IMR-90 (cell line): ENCODE results near the gene FNIP2. TPM values are rescaled to one million over a fixed set of nuclear protein-coding genes. Genes with fewer than 3 reads are reported as not detected.

ENCODE experiments used
- ATAC-seq: fragments of 200-7000 bp; cut with Tn5 transposase; 2 replicates; pipeline ENCODE4 v1.9.1; 2020; ENCODE audit warnings: low read depth, mild to moderate bottlenecking, moderate library complexity
- BruUV-seq: library from RNA; stranded (reverse); fragments of 400-500 nt; replicated peaks from 2 replicates; lab custom pipeline; 2021; lab: Mats Ljungman, UMichigan
- CTCF ChIA-PET: fragments of 300-600 bp; formaldehyde crosslinking; extraction: SDS; loops from one replicate; lab custom pipeline; 2021; ENCODE audit warnings: antibody characterized with exemption; lab: Yijun Ruan, JAX
- POLR2A ChIA-PET: fragments of 300-600 bp; sonication (Branson Sonifier 250); formaldehyde crosslinking; loops from one replicate; lab custom pipeline; 2022; ENCODE audit warnings: antibody characterized with exemption; ENCODE audit not compliant: unreplicated experiment; lab: Charles Lee
- DNase-seq: peaks from one replicate; pipeline ENCODE4 v3.0.0; 2013
- H2AFZ ChIP-seq: replicated peaks from 2 replicates; pipeline ENCODE3; 2013; ENCODE audit warnings: low read length, mild to moderate bottlenecking; ENCODE audit not compliant: poor library complexity
- H2AK5ac ChIP-seq: 2 replicates; pipeline ENCODE4 v1.6.1; 2013; ENCODE audit warnings: low read depth, low read length, inconsistent platforms
- H2AK9ac ChIP-seq: replicated peaks from 2 replicates; pipeline ENCODE3; 2013; ENCODE audit warnings: mild to moderate bottlenecking, low read depth, low read length, moderate library complexity; ENCODE audit not compliant: poor library complexity
- H2BK120ac ChIP-seq: 2 replicates; pipeline ENCODE4 v1.6.1; 2013; ENCODE audit warnings: low read depth, low read length, inconsistent platforms
- H2BK15ac ChIP-seq: 3 replicates; pipeline ENCODE4 v1.6.1; 2013; ENCODE audit warnings: low read depth, low read length, inconsistent platforms
- H2BK20ac ChIP-seq: 2 replicates; pipeline ENCODE4 v1.6.1; 2013; ENCODE audit warnings: low read depth, mild to moderate bottlenecking, inconsistent platforms, low read length, moderate library complexity
- H2BK5ac ChIP-seq: 2 replicates; pipeline ENCODE4 v1.6.1; 2013; ENCODE audit warnings: mild to moderate bottlenecking, low read depth, low read length, inconsistent platforms; ENCODE audit not compliant: poor library complexity, severe bottlenecking
- H3K14ac ChIP-seq: replicated peaks from 2 replicates; pipeline ENCODE4 v1.6.1; 2013; ENCODE audit warnings: low read depth, low read length, inconsistent platforms
- H3K18ac ChIP-seq: 2 replicates; pipeline ENCODE4 v1.6.1; 2013; ENCODE audit warnings: low read depth, low read length, control low read depth
- H3K23ac ChIP-seq: 2 replicates; pipeline ENCODE4 v1.6.1; 2013; ENCODE audit warnings: low read depth, low read length, inconsistent platforms
- H3K27ac ChIP-seq: 2 replicates; pipeline ENCODE4 v1.5.1; 2013; ENCODE audit warnings: mild to moderate bottlenecking, control low read depth, low read length; ENCODE audit not compliant: insufficient read depth
- H3K27me3 ChIP-seq: 2 replicates; pipeline ENCODE4 v1.6.1; 2013; ENCODE audit warnings: low read length; ENCODE audit not compliant: control insufficient read depth, insufficient read depth
- H3K36me3 ChIP-seq: 2 replicates; pipeline ENCODE4 v1.6.1; 2013; ENCODE audit warnings: low read length, mixed read lengths; ENCODE audit not compliant: control insufficient read depth, insufficient read depth
- H3K4ac ChIP-seq: 2 replicates; pipeline ENCODE4 v1.6.1; 2013; ENCODE audit warnings: low read depth, low read length, inconsistent platforms
- H3K4me1 ChIP-seq: 2 replicates; pipeline ENCODE4 v1.6.1; 2013; ENCODE audit warnings: low read length, mixed read lengths; ENCODE audit not compliant: control insufficient read depth, insufficient read depth
- H3K4me2 ChIP-seq: 2 replicates; pipeline ENCODE4 v1.6.1; 2013; ENCODE audit warnings: low read depth, mild to moderate bottlenecking, control low read depth, low read length, moderate library complexity
- H3K4me3 ChIP-seq: 2 replicates; pipeline ENCODE4 v1.5.1; 2013; ENCODE audit warnings: low read depth, mild to moderate bottlenecking, control low read depth, low read length, moderate library complexity; ENCODE audit not compliant: insufficient read depth
- H3K56ac ChIP-seq: 2 replicates; pipeline ENCODE4 v1.6.1; 2013; ENCODE audit warnings: low read length, inconsistent platforms; ENCODE audit not compliant: insufficient read depth; ENCODE audit errors: extremely low read depth
- H3K79me1 ChIP-seq, 2 experiments: 2 replicates each; pipeline ENCODE4 v1.6.1; 2013; ENCODE audit warnings: low read length in 2 of 2, inconsistent platforms in 1 of 2, low read depth in 1 of 2
- H3K9ac ChIP-seq: 2 replicates; pipeline ENCODE4 v1.6.1; 2013; ENCODE audit warnings: low read depth, low read length, control low read depth
- H3K9me1 ChIP-seq: 2 replicates; pipeline ENCODE4 v1.6.1; 2013; ENCODE audit warnings: low read length, inconsistent platforms; ENCODE audit not compliant: insufficient read depth
- H3K9me3 ChIP-seq: 2 replicates; pipeline ENCODE4 v1.6.1; 2013; ENCODE audit warnings: low read length; ENCODE audit not compliant: control insufficient read depth, insufficient read depth
- H4K20me1 ChIP-seq: 2 replicates; pipeline ENCODE4 v1.6.1; 2013; ENCODE audit warnings: low read length, inconsistent platforms; ENCODE audit not compliant: insufficient read depth
- H4K5ac ChIP-seq: 2 replicates; pipeline ENCODE4 v1.6.1; 2013; ENCODE audit warnings: mild to moderate bottlenecking, low read depth, low read length, control low read depth
- H4K8ac ChIP-seq, 2 experiments: 2 replicates each; pipeline ENCODE4 v1.6.1; 2013; ENCODE audit warnings: low read depth in 2 of 2, low read length in 2 of 2, control low read depth in 1 of 2, inconsistent platforms in 1 of 2
- H4K91ac ChIP-seq: 2 replicates; pipeline ENCODE4 v1.6.1; 2013; ENCODE audit warnings: low read depth, low read length, inconsistent platforms; ENCODE audit not compliant: insufficient read depth
- BHLHE40 ChIP-seq: fragments of 150-350 bp; IDR thresholded peaks from 2 replicates; pipeline ENCODE4 v1.6.1; 2016; ENCODE audit warnings: mild to moderate bottlenecking, low read depth, low read length
- CEBPB ChIP-seq: IDR thresholded peaks from 2 replicates; pipeline ENCODE4 v1.6.1; 2012; ENCODE audit warnings: low read depth, low read length, improper control_type of control experiment
- CHD1 ChIP-seq: IDR thresholded peaks from 2 replicates; pipeline ENCODE4 v1.6.1; 2012; ENCODE audit warnings: low read depth, low read length, improper control_type of control experiment
- FOS ChIP-seq: fragments of 150-350 bp; IDR thresholded peaks from 2 replicates; pipeline ENCODE4 v1.6.1; 2016; ENCODE audit warnings: low read depth, low read length
- MAFK ChIP-seq: IDR thresholded peaks from 2 replicates; pipeline ENCODE4 v1.6.1; 2012; ENCODE audit warnings: low read depth, low read length, improper control_type of control experiment
- MAZ ChIP-seq: IDR thresholded peaks from 2 replicates; pipeline ENCODE4 v1.6.1; 2012; ENCODE audit warnings: low read depth, mild to moderate bottlenecking, low read length, improper control_type of control experiment, moderate library complexity, borderline replicate concordance
- MXI1 ChIP-seq: IDR thresholded peaks from 2 replicates; pipeline ENCODE4 v1.6.1; 2012; ENCODE audit warnings: low read depth, mild to moderate bottlenecking, low read length, moderate library complexity, borderline replicate concordance
- NFE2L2 ChIP-seq: fragments of 150-350 bp; IDR thresholded peaks from 2 replicates; pipeline ENCODE4 v1.6.1; 2016; ENCODE audit warnings: low read depth, mild to moderate bottlenecking, low read length
- POLR2A ChIP-seq: IDR thresholded peaks from 2 replicates; pipeline ENCODE4 v1.6.1; 2012; ENCODE audit warnings: mild to moderate bottlenecking, low read depth, low read length
- RAD21 ChIP-seq: IDR thresholded peaks from 2 replicates; pipeline ENCODE4 v1.6.1; 2012; ENCODE audit warnings: low read length, improper control_type of control experiment
- RCOR1 ChIP-seq: IDR thresholded peaks from 2 replicates; pipeline ENCODE4 v1.6.1; 2012; ENCODE audit warnings: mild to moderate bottlenecking, low read length, improper control_type of control experiment; ENCODE audit not compliant: insufficient replicate concordance
- RFX5 ChIP-seq: IDR thresholded peaks from 2 replicates; pipeline ENCODE4 v1.8.0; 2012; ENCODE audit warnings: low read depth, mild to moderate bottlenecking, low read length, moderate library complexity
- SMC3 ChIP-seq: fragments of 150-350 bp; IDR thresholded peaks from 2 replicates; pipeline ENCODE4 v1.6.1; 2016; ENCODE audit warnings: low read depth, mild to moderate bottlenecking, antibody characterized with exemption, low read length, moderate library complexity
- WGBS, 2 experiments: methylation state at CpG; one replicate each; pipeline versions ENCODE4 v1.1.5 to v1.1.7; 2013; ENCODE audit warnings: missing lambda C conversion rate in 2 of 2; ENCODE audit not compliant: insufficient read length in 1 of 2; ENCODE audit errors: extremely low coverage in 2 of 2; 5-methylcytosine and 5-hydroxymethylcytosine counted together
- dilution Hi-C: fragments of 300-500 bp; cut with HindIII; formaldehyde crosslinking; loops from one replicate; pipeline ENCODE4 v1.14.3; 2018; ENCODE audit warnings: low sequenced_read_pairs; ENCODE audit not compliant: unreplicated experiment
- in situ Hi-C: fragments of 300-500 bp; cut with MboI; formaldehyde crosslinking; loops from 3 replicates; pipeline ENCODE4 v1.14.3; 2019; ENCODE audit warnings: low sequenced_read_pairs, inconsistent platforms, mixed read lengths
- intact Hi-C: fragments of 100-400 bp; cut with micrococcal nuclease; formaldehyde crosslinking; loops from 2 replicates; pipeline ENCODE4 v1.10.0; 2022
- polyA plus RNA-seq, 3 experiments: library from polyadenylated mRNA; depleted of rRNA; stranded (reverse); fragments of >200 nt; gene quantifications; 2 replicates each; pipeline ENCODE4 v1.2.3, GENCODE V29; 2012; ENCODE audit warnings: low replicate concordance in 1 of 3
- total RNA-seq: library from RNA; depleted of rRNA; stranded (reverse); fragments of >200 nt; gene quantifications from 2 replicates; pipeline ENCODE4 v1.2.3, GENCODE V29; 2012
- TF ChIP-seq, protein P1 (sequence below): fragments of 150-350 bp; IDR thresholded peaks from 2 replicates; pipeline ENCODE4 v1.6.1; 2016; ENCODE audit warnings: low read depth, mild to moderate bottlenecking, low read length, moderate library complexity, borderline replicate concordance
- TF ChIP-seq, protein P2 (sequence below): conservative IDR thresholded peaks from 2 replicates; pipeline ENCODE4 v1.5.1; 2012; ENCODE audit warnings: mild to moderate bottlenecking, low read depth, low read length, improper control_type of control experiment
- TF ChIP-seq, protein P3 (sequence below): fragments of 150-350 bp; IDR thresholded peaks from 2 replicates; pipeline ENCODE4 v1.6.1; 2017; ENCODE audit warnings: mild to moderate bottlenecking, antibody characterized with exemption, low read length, low read depth

Gene FNIP2
- total and polyA plus RNA-seq, 2 of the 4 experiments (the other 2 are of a cell fraction) = 4.7 to 24.6 TPM

DNA sequence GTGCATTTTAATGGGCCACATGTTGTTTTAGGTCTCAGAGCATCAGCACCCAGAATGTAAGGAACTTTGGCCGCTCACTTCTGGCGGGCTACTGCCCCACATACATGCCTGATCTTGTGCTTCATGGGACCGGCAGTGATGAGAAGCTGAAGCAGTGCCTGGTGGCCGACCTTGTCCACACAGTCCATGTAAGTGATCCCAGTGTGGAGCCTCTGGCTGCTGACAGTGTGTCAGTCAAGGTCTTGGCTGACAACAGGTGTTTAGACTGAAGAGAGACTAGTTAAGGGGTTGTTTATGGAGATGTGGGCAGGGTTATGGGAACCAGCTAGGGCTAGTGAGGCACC, 101.4 kb downstream of the FNIP2 start:
- H2BK120ac ChIP-seq = no peak overlapping the region
- CTCF ChIA-PET = no interaction called here

More for the DNA sequence above, 101.4 kb downstream of the FNIP2 start:
- H3K27ac ChIP-seq = no peak overlapping the region
- no peak overlapping the region for H3K56ac ChIP-seq
- no peak overlapping the region for H3K4me3 ChIP-seq
- H4K91ac ChIP-seq = no peak overlapping the region
- peaks cover 3% of the 10 kb centered on the region; the same call in 1 of the 2 replicates for H3K9me1 ChIP-seq
- no peak overlapping the region for H2BK15ac ChIP-seq
- H3K9me3 ChIP-seq = no peaks in the 10 kb centered on the region
- DNase-seq = no peak
- H2BK5ac ChIP-seq = no peak overlapping the region
- no peak overlapping the region for H4K5ac ChIP-seq
- no peak overlapping the region for H3K4ac ChIP-seq
- no peak overlapping the region; the same call in 1 of the 2 replicates for H2AK5ac ChIP-seq
- no peak overlapping the region for H2AK9ac ChIP-seq
- TF ChIP-seq MAFK (no peak), BHLHE40 (no peak), RAD21 (no peak), CEBPB (no peak), POLR2A (no peak), CHD1 (no peak), MAZ (no peak), SMC3 (no peak), RCOR1 (no peak), NFE2L2 (no peak), FOS (no peak), RFX5 (no peak), MXI1 (no peak)
- TF ChIP-seq, protein P1, sequence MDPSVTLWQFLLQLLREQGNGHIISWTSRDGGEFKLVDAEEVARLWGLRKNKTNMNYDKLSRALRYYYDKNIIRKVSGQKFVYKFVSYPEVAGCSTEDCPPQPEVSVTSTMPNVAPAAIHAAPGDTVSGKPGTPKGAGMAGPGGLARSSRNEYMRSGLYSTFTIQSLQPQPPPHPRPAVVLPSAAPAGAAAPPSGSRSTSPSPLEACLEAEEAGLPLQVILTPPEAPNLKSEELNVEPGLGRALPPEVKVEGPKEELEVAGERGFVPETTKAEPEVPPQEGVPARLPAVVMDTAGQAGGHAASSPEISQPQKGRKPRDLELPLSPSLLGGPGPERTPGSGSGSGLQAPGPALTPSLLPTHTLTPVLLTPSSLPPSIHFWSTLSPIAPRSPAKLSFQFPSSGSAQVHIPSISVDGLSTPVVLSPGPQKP = no peak
- TF ChIP-seq, protein P2, sequence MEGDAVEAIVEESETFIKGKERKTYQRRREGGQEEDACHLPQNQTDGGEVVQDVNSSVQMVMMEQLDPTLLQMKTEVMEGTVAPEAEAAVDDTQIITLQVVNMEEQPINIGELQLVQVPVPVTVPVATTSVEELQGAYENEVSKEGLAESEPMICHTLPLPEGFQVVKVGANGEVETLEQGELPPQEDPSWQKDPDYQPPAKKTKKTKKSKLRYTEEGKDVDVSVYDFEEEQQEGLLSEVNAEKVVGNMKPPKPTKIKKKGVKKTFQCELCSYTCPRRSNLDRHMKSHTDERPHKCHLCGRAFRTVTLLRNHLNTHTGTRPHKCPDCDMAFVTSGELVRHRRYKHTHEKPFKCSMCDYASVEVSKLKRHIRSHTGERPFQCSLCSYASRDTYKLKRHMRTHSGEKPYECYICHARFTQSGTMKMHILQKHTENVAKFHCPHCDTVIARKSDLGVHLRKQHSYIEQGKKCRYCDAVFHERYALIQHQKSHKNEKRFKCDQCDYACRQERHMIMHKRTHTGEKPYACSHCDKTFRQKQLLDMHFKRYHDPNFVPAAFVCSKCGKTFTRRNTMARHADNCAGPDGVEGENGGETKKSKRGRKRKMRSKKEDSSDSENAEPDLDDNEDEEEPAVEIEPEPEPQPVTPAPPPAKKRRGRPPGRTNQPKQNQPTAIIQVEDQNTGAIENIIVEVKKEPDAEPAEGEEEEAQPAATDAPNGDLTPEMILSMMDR = no peak
- TF ChIP-seq, protein P3, sequence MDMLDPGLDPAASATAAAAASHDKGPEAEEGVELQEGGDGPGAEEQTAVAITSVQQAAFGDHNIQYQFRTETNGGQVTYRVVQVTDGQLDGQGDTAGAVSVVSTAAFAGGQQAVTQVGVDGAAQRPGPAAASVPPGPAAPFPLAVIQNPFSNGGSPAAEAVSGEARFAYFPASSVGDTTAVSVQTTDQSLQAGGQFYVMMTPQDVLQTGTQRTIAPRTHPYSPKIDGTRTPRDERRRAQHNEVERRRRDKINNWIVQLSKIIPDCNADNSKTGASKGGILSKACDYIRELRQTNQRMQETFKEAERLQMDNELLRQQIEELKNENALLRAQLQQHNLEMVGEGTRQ = no peak
- no peak overlapping the region for H3K18ac ChIP-seq
- H2BK20ac ChIP-seq = no peak overlapping the region
- peaks cover 0 to 3% of the 10 kb centered on the region in 2 experiments; a peak in 1 of 4 replicates for H3K79me1 ChIP-seq
- dilution Hi-C loops (no loop called here), intact Hi-C loops (loop anchor here (5.0 kb wide), 2 partner anchors 127 to 577 kb away; no protein-coding TSS in a partner anchor), in situ Hi-C loops (no loop called here)
- no peak overlapping the region for H3K14ac ChIP-seq
- H3K36me3 ChIP-seq = peaks cover 22% of the 10 kb centered on the region
- no peak overlapping the region for H3K4me2 ChIP-seq
- no peak overlapping the region for H4K8ac ChIP-seq
- peaks cover 10% of the 10 kb centered on the region for H3K4me1 ChIP-seq
- H3K27me3 ChIP-seq = no peaks in the 10 kb centered on the region
- H3K9ac ChIP-seq = no peak overlapping the region
- POLR2A ChIA-PET = no interaction called here
- WGBS, 2 experiments = 93% methylated on average over 3 of the region's 4 CpGs; no CpG with 5 or more reads in 1 of the 2 experiments
- no peak overlapping the region for H3K23ac ChIP-seq
- BruUV-seq = no TSS peak
- no peak overlapping the region for H2AFZ ChIP-seq
- no peak for ATAC-seq
- peaks cover 4% of the 10 kb centered on the region; the same call in 1 of the 2 replicates for H4K20me1 ChIP-seq
